ENCODE measurements around the gene COL2A1. TPM values are rescaled to one million over a fixed set of nuclear protein-coding genes. Genes with fewer than 3 reads are reported as not detected.

COL2A1 gene
- total and polyA plus RNA-seq, 2 donors (not counting 3 experiments of a cell fraction or from before 2014, with no cell fraction given), result not detected

DNA sequence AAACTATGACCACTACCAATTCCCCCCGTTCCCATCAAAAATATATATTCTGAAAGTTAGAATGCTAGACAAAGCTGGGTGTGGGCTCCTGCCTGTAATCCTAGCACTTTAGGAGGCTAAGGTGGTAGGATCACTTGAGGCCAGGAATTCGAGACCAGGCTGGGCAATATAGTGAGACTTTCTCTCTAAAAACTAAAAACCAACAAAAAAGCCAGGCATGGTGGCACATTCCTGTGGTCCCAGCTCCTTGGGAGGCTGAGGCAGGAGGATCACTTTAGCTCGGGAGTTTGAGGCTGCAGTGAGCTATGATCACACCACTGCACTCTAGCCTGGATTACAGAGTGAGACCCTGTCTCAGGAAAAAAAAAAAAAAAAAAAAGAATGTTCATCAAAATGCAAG lies 48.8 kb upstream of the COL2A1 start:
- no peak overlapping the region for H3K27ac ChIP-seq (ENCODE audit: insufficient read depth, low read depth, low read length)
- H3K4me1 ChIP-seq (ENCODE audit: control insufficient read depth, extremely low read depth, insufficient read depth, low read length), result no peaks in the 10 kb centered on the region
- FAIRE-seq (no peak), DNase-seq (ENCODE audit: low read depth, low spot score) (no peak)
- H3K79me2 ChIP-seq (ENCODE audit: control insufficient read depth, insufficient read depth, low read length), result no peaks in the 10 kb centered on the region
- H3K9ac ChIP-seq (replicated peaks; ENCODE audit: extremely low read depth, insufficient read depth, low read length), result no peak overlapping the region
- H3K9me1 ChIP-seq (replicated peaks; ENCODE audit: control insufficient read depth, extremely low read depth, insufficient read depth, low read length), result no peaks in the 10 kb centered on the region
- no peak overlapping the region for H3K4me3 ChIP-seq (replicated peaks in 1 of 3; ENCODE audit: insufficient read depth in 1 of 3, low read depth in 1 of 3, low read length in 3 of 3)
- intact Hi-C loops (cut with micrococcal nuclease) (no loop called here), dilution Hi-C loops (cut with MboI; ENCODE audit: extremely low pct_ligation_motif_present, low sequenced_read_pairs) (no loop called here)
- no TSS peak for BruUV-seq (replicated peaks)
- no peaks in the 10 kb centered on the region for H4K20me1 ChIP-seq (replicated peaks; ENCODE audit: control insufficient read depth, extremely low read depth, insufficient read depth, low read length)
- no peak overlapping the region for H3K4me2 ChIP-seq (ENCODE audit: insufficient read depth, low read length)
- ChIA-PET CTCF (no interaction called here), POLR2A (no interaction called here)
- no peak overlapping the region for H2AFZ ChIP-seq (ENCODE audit: low read depth, low read length)
- no peaks in the 10 kb centered on the region for H3K9me3 ChIP-seq (replicated peaks; ENCODE audit: control insufficient read depth, insufficient read depth, low read length)
- TF ChIP-seq POLR2A (IDR thresholded peaks at IDR 0.05; ENCODE audit: low read depth, low read length) (no peak), FOS (IDR thresholded peaks at IDR 0.05; ENCODE audit: borderline replicate concordance, insufficient read depth, low read length) (no peak), POLR2AphosphoS5 (IDR thresholded peaks at IDR 0.05; ENCODE audit: insufficient read depth, low read depth, low read length) (no peak), MYC (IDR thresholded peaks at IDR 0.05; ENCODE audit: low read depth, low read length) (no peak)
- TF ChIP-seq, protein P1, sequence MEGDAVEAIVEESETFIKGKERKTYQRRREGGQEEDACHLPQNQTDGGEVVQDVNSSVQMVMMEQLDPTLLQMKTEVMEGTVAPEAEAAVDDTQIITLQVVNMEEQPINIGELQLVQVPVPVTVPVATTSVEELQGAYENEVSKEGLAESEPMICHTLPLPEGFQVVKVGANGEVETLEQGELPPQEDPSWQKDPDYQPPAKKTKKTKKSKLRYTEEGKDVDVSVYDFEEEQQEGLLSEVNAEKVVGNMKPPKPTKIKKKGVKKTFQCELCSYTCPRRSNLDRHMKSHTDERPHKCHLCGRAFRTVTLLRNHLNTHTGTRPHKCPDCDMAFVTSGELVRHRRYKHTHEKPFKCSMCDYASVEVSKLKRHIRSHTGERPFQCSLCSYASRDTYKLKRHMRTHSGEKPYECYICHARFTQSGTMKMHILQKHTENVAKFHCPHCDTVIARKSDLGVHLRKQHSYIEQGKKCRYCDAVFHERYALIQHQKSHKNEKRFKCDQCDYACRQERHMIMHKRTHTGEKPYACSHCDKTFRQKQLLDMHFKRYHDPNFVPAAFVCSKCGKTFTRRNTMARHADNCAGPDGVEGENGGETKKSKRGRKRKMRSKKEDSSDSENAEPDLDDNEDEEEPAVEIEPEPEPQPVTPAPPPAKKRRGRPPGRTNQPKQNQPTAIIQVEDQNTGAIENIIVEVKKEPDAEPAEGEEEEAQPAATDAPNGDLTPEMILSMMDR (IDR thresholded peaks at IDR 0.05; ENCODE audit: extremely low read depth in 1 of 2, insufficient read depth in 1 of 2, low read depth in 1 of 2, low read length in 2 of 2), result no peak
- TF ChIP-seq, protein P2, sequence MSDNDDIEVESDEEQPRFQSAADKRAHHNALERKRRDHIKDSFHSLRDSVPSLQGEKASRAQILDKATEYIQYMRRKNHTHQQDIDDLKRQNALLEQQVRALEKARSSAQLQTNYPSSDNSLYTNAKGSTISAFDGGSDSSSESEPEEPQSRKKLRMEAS (IDR thresholded peaks at IDR 0.05; ENCODE audit: insufficient read depth, insufficient read length), result no peak
- H3K27me3 ChIP-seq (ENCODE audit: control insufficient read depth in 2 of 2, insufficient read depth in 2 of 2, low read length in 2 of 2), result no peaks in the 10 kb centered on the region
- H3K36me3 ChIP-seq (ENCODE audit: control insufficient read depth in 2 of 2, extremely low read depth in 1 of 2, insufficient read depth in 2 of 2, low read length in 2 of 2), result peaks cover 0 to 3% of the 10 kb centered on the region in 2 experiments

DNA sequence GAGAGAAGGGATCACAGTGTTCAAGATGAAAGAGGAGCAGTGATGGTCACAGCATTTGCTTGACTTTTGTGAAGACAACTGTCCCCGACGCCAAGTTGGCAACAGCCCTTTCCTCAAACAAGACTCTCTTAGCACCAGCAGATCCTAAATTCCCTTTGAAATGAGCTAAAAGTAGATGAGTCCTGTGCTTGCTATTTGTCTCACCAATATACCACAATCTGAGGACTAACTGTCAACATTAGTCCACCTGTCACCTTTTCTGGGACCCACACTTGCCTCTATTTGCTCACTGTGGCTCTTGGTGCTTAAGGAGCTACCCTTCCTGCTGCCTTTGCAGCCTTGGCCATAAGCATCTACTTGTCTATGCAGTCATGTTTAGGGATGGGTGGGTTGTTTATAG lies 47.4 kb upstream of the COL2A1 start:
- POLR2A ChIA-PET, result no interaction called here
- H3K9me3 ChIP-seq (replicated peaks; ENCODE audit: control insufficient read depth, insufficient read depth, low read length), result no peaks in the 10 kb centered on the region
- H3K4me1 ChIP-seq (ENCODE audit: control insufficient read depth, extremely low read depth, insufficient read depth, low read length), result no peaks in the 10 kb centered on the region
- CTCF ChIA-PET, result interaction anchor here (1.2 to 1.4 kb wide), 2 partner anchors 10 to 15 kb away, joined by 3 to 4 read pairs; no protein-coding TSS in a partner anchor
- DNase-seq (ENCODE audit: low read depth, low spot score) (no peak), FAIRE-seq (no peak)
- H3K4me2 ChIP-seq (ENCODE audit: insufficient read depth, low read length), result no peak overlapping the region
- H2AFZ ChIP-seq (ENCODE audit: low read depth, low read length), result no peak overlapping the region
- no peak overlapping the region for H3K27ac ChIP-seq (ENCODE audit: insufficient read depth, low read depth, low read length)
- H3K36me3 ChIP-seq (ENCODE audit: control insufficient read depth in 2 of 2, extremely low read depth in 1 of 2, insufficient read depth in 2 of 2, low read length in 2 of 2), result peaks cover 2 to 3% of the 10 kb centered on the region in 2 experiments
- no peak overlapping the region for H3K4me3 ChIP-seq (replicated peaks in 1 of 3; ENCODE audit: insufficient read depth in 1 of 3, low read depth in 1 of 3, low read length in 3 of 3)
- BruUV-seq (replicated peaks), result no TSS peak
- H3K9ac ChIP-seq (replicated peaks; ENCODE audit: extremely low read depth, insufficient read depth, low read length), result no peak overlapping the region
- no peaks in the 10 kb centered on the region for H4K20me1 ChIP-seq (replicated peaks; ENCODE audit: control insufficient read depth, extremely low read depth, insufficient read depth, low read length)
- dilution Hi-C loops (cut with MboI; ENCODE audit: extremely low pct_ligation_motif_present, low sequenced_read_pairs) (no loop called here), intact Hi-C loops (cut with micrococcal nuclease) (no loop called here)
- no peaks in the 10 kb centered on the region for H3K27me3 ChIP-seq (ENCODE audit: control insufficient read depth in 2 of 2, insufficient read depth in 2 of 2, low read length in 2 of 2)
- no peaks in the 10 kb centered on the region for H3K79me2 ChIP-seq (ENCODE audit: control insufficient read depth, insufficient read depth, low read length)
- no peaks in the 10 kb centered on the region for H3K9me1 ChIP-seq (replicated peaks; ENCODE audit: control insufficient read depth, extremely low read depth, insufficient read depth, low read length)
- no peak for TF ChIP-seq EZH2 (IDR thresholded peaks at IDR 0.05; ENCODE audit: borderline replicate concordance, low read depth, low read length, severe bottlenecking)
- TF ChIP-seq, protein P2 (IDR thresholded peaks at IDR 0.05; ENCODE audit: insufficient read depth, insufficient read length), result no peak
- TF ChIP-seq GATA2 (IDR thresholded peaks at IDR 0.05; ENCODE audit: insufficient read depth, insufficient read length, low read depth, low read length), result no peak
- TF ChIP-seq POLR2AphosphoS5 (IDR thresholded peaks at IDR 0.05; ENCODE audit: insufficient read depth, low read depth, low read length), result no peak
- no peak for TF ChIP-seq MYC (IDR thresholded peaks at IDR 0.05; ENCODE audit: low read depth, low read length)
- TF ChIP-seq POLR2A (IDR thresholded peaks at IDR 0.05; ENCODE audit: low read depth, low read length), result no peak
- TF ChIP-seq, protein P1 (IDR thresholded peaks at IDR 0.05; ENCODE audit: extremely low read depth in 1 of 2, insufficient read depth in 1 of 2, low read depth in 1 of 2, low read length in 2 of 2), result no peak
- no peak for TF ChIP-seq JUN (IDR thresholded peaks at IDR 0.05; ENCODE audit: borderline replicate concordance, insufficient read depth, insufficient read length, low read depth)
- TF ChIP-seq FOS (IDR thresholded peaks at IDR 0.05; ENCODE audit: borderline replicate concordance, insufficient read depth, low read length), result no peak

All from endothelial cell of umbilical vein (primary cell).